ENCODE data around the gene GLG1. TPM values are rescaled to one million over a fixed set of nuclear protein-coding genes. Genes with fewer than 3 reads are reported as not detected.
A peak's percentile ranks its signal among the peaks of the same experiment; 100 is the strongest.

The GLG1 gene
- total RNA-seq, 1 experiment from 2014 or later = 65.2 TPM

DNA sequence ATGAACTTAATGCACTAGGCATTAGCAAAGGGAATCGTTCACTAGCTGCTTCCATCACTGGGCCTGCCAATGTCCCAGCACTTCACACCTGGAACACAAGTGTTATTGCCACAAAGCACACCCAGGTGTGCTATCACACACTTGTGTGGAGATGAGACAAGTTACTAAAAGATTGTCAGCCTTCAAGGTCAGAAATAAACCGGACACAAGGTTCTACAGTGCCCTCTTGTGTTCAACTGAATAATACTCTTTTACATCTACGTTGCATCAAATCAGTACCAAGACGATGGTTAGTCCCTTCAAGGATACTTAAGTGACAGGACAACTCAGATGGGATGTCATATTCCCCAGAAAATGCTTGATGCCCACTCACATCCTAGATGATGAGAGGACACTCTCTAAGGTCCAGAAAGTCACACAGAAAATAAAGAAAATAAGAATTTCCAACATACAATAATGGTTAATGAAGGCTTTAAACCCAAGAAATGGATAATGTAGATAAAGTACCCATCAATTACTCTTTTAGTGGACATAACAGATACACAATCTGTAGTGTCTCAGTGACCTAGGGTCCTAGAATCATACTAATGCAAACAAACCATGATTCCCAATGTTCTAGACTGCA lies 16.4 kb upstream of the GLG1 start:
- no peaks in the 10 kb centered on the region for H3K9me3 ChIP-seq (ENCODE audit: low read length)
- no peak overlapping the region for H2AFZ ChIP-seq (ENCODE audit: low read length)
- H3K9me2 ChIP-seq (replicated peaks; ENCODE audit: insufficient read depth, low read length) = no peaks in the 10 kb centered on the region
- H3K36me3 ChIP-seq (ENCODE audit: insufficient read depth, low read length) = peaks cover 49% of the 10 kb centered on the region
- no peaks in the 10 kb centered on the region for H3K27me3 ChIP-seq (ENCODE audit: low read length)
- H3K27ac ChIP-seq (ENCODE audit: low read length) = no peak overlapping the region
- no peak overlapping the region for H3K4me2 ChIP-seq (ENCODE audit: low read depth, low read length, poor library complexity, severe bottlenecking)
- H3K79me2 ChIP-seq (ENCODE audit: low read length) = peaks cover 7% of the 10 kb centered on the region
- no peak overlapping the region for H3K9ac ChIP-seq (ENCODE audit: low read length)
- DNase-seq = peak; percentile 78
- no peaks in the 10 kb centered on the region for H3K4me1 ChIP-seq (ENCODE audit: low read length)
- H3K4me3 ChIP-seq (ENCODE audit: low read length) = no peak overlapping the region
- no peaks in the 10 kb centered on the region for H4K20me1 ChIP-seq (ENCODE audit: insufficient read depth, low read depth, low read length)

DNA sequence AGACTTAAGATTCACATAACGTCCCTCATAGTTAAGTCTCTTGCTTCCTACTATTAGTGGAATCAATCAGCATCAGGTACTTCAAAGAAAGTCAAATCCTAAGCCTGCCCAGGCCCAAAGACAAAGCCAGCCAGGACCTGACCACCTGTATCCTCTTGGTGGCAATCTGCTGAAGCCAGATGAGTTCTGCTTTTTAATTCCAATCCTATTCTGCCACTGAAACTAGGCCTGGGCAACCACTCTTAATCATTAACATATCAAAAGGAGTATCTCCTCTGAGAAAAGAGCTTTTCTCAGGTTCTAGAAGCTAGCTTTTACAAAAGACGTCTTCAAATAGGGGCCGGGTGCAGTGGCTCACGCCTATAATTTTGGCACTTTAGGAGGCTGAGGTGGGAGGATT lies 15.1 kb upstream of the GLG1 start:
- no peak overlapping the region for H3K9ac ChIP-seq (ENCODE audit: low read length)
- H3K4me1 ChIP-seq (ENCODE audit: low read length) = no peaks in the 10 kb centered on the region
- H4K20me1 ChIP-seq (ENCODE audit: insufficient read depth, low read depth, low read length) = no peaks in the 10 kb centered on the region
- DNase-seq = no peak
- no peaks in the 10 kb centered on the region for H3K9me2 ChIP-seq (replicated peaks; ENCODE audit: insufficient read depth, low read length)
- peaks cover 6% of the 10 kb centered on the region for H3K79me2 ChIP-seq (ENCODE audit: low read length)
- no peak overlapping the region for H2AFZ ChIP-seq (ENCODE audit: low read length)
- no peaks in the 10 kb centered on the region for H3K9me3 ChIP-seq (ENCODE audit: low read length)
- H3K27ac ChIP-seq (ENCODE audit: low read length) = no peak overlapping the region
- H3K27me3 ChIP-seq (ENCODE audit: low read length) = no peaks in the 10 kb centered on the region
- H3K36me3 ChIP-seq (ENCODE audit: insufficient read depth, low read length) = peaks cover 39% of the 10 kb centered on the region
- no peak overlapping the region for H3K4me2 ChIP-seq (ENCODE audit: low read depth, low read length, poor library complexity, severe bottlenecking)
- no peak overlapping the region for H3K4me3 ChIP-seq (ENCODE audit: low read length)

DNA sequence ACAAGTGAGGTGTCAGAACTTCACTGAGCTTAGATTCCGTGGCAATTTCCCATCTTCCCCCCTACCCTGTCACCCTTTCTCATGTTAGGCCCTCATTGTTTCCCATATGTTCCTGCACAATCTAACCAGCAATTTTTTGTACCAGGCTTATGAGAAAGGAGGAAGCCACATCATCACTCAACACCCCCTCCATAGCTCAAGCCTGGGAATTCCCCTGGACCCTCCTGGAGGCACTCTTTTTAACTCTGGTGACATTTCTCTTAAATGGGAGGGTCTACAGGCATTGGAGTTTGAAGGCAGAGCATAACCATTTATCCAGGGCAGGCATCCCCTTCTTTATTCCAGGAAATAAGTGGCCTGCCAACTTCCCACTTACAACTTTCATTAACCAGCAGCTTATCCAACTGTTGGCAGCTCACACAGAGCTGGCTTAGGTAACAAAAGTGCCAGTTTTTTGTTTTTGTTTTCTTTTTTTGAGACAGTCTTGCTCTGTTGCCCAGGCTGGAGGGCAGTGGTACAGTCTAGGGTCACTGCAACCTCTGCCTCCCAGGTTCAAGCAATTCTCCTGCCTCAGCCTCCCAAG lies 10.4 kb upstream of the GLG1 start:
- Histone ChIP-seq H3K9ac (ENCODE audit: low read length) (no peak overlapping the region), H3K4me2 (ENCODE audit: low read depth, low read length, poor library complexity, severe bottlenecking) (no peak overlapping the region), H3K79me2 (ENCODE audit: low read length) (no peaks in the 10 kb centered on the region; the same call in 1 of the 2 replicates), H3K36me3 (ENCODE audit: insufficient read depth, low read length) (peaks cover 12% of the 10 kb centered on the region; the same call in 1 of the 2 replicates), H3K9me3 (ENCODE audit: low read length) (no peaks in the 10 kb centered on the region), H4K20me1 (ENCODE audit: insufficient read depth, low read depth, low read length) (no peaks in the 10 kb centered on the region), H3K27me3 (ENCODE audit: low read length) (no peaks in the 10 kb centered on the region), H3K4me1 (ENCODE audit: low read length) (no peaks in the 10 kb centered on the region), H2AFZ (ENCODE audit: low read length) (no peak overlapping the region), H3K27ac (ENCODE audit: low read length) (no peak overlapping the region), H3K4me3 (ENCODE audit: low read length) (no peak overlapping the region), H3K9me2 (replicated peaks; ENCODE audit: insufficient read depth, low read length) (no peaks in the 10 kb centered on the region)
- no peak for DNase-seq

DNA sequence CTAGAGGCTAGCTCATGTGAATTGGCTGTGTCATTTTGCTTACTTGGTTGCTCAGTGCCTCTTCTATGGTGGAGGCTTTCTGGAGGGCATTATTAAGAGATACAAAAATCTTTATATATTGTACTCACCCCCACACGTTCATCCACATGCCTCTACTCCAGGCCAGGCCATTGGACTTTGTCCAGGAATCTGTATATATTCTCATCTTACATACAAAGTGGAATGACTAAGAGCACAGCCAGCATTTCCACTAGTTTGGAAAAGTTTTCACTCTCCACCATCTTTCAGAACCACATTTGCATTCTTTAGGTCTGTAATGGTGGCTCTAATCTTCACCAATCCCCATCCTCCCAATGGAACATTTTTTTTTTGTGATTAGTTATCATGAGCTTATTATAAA lies 4.8 kb upstream of the GLG1 start:
- Histone ChIP-seq H4K20me1 (ENCODE audit: insufficient read depth, low read depth, low read length) (no peaks in the 10 kb centered on the region), H3K4me1 (ENCODE audit: low read length) (peaks cover 10% of the 10 kb centered on the region), H3K36me3 (ENCODE audit: insufficient read depth, low read length) (no peaks in the 10 kb centered on the region), H3K4me2 (ENCODE audit: low read depth, low read length, poor library complexity, severe bottlenecking) (no peak overlapping the region), H3K9me2 (replicated peaks; ENCODE audit: insufficient read depth, low read length) (no peaks in the 10 kb centered on the region), H3K9ac (ENCODE audit: low read length) (no peak overlapping the region), H3K4me3 (ENCODE audit: low read length) (no peak overlapping the region), H3K27me3 (ENCODE audit: low read length) (no peaks in the 10 kb centered on the region), H3K27ac (ENCODE audit: low read length) (no peak overlapping the region), H3K79me2 (ENCODE audit: low read length) (peaks cover 2% of the 10 kb centered on the region), H3K9me3 (ENCODE audit: low read length) (no peaks in the 10 kb centered on the region), H2AFZ (ENCODE audit: low read length) (no peak overlapping the region)
- DNase-seq = no peak

DNA sequence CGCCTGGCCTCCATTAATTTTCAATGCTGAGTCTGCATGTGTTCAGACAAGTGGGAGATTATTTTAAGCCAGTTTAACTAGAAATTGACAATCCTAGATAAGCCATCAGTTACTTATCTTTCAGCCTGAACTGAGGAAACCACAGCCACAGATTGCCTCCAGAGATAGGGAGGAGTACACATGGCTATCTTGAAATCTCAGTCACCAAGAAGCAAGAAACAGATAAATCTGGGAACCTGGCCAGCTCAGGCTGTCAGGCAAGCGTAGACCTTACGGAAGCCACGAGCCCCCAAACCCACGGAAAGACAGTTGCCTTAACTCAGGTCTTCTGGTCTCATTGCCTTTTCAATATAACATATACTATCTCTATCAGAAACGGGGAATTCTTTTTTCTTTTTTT lies 2.0 kb upstream of the GLG1 start:
- Histone ChIP-seq H3K4me2 (ENCODE audit: low read depth, low read length, poor library complexity, severe bottlenecking) (no peak overlapping the region), H3K27me3 (ENCODE audit: low read length) (no peaks in the 10 kb centered on the region), H3K4me3 (ENCODE audit: low read length) (no peak overlapping the region), H3K9me2 (replicated peaks; ENCODE audit: insufficient read depth, low read length) (no peaks in the 10 kb centered on the region), H3K36me3 (ENCODE audit: insufficient read depth, low read length) (no peaks in the 10 kb centered on the region), H2AFZ (ENCODE audit: low read length) (no peak overlapping the region), H3K27ac (ENCODE audit: low read length) (no peak overlapping the region), H3K4me1 (ENCODE audit: low read length) (peaks cover 28% of the 10 kb centered on the region), H3K79me2 (ENCODE audit: low read length) (peaks cover 30% of the 10 kb centered on the region), H3K9me3 (ENCODE audit: low read length) (no peaks in the 10 kb centered on the region), H3K9ac (ENCODE audit: low read length) (no peak overlapping the region), H4K20me1 (ENCODE audit: insufficient read depth, low read depth, low read length) (peaks cover 15% of the 10 kb centered on the region)
- no peak for DNase-seq

DNA sequence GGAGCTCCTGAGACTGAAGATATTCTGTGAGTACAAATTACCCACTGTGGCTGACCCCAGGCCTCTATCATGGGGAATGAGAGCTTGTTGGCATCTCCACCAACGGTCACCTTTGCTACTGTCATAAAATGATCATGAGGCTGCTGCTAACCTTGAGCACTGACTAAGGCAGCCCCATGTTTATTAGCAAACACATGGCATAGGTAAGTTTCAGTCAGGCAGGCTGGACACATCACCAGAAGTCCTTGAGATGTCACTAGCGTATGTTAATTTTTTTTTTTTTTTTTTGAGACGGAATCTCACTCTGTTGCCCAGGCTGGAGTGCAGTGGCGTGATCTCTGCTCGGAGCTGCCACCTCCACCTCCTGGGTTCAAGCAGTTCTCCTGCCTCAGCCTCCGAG lies 1.5 kb upstream of the GLG1 start:
- Histone ChIP-seq H3K9me3 (ENCODE audit: low read length) (no peaks in the 10 kb centered on the region), H3K79me2 (ENCODE audit: low read length) (peaks cover 35% of the 10 kb centered on the region), H3K27ac (ENCODE audit: low read length) (peak overlapping the region; percentile 17), H3K9ac (ENCODE audit: low read length) (no peak overlapping the region), H3K4me3 (ENCODE audit: low read length) (no peak overlapping the region), H3K27me3 (ENCODE audit: low read length) (no peaks in the 10 kb centered on the region), H3K4me1 (ENCODE audit: low read length) (peaks cover 32% of the 10 kb centered on the region), H3K4me2 (ENCODE audit: low read depth, low read length, poor library complexity, severe bottlenecking) (peak overlapping the region; percentile 96), H3K9me2 (replicated peaks; ENCODE audit: insufficient read depth, low read length) (no peaks in the 10 kb centered on the region), H4K20me1 (ENCODE audit: insufficient read depth, low read depth, low read length) (peaks cover 15% of the 10 kb centered on the region), H3K36me3 (ENCODE audit: insufficient read depth, low read length) (no peaks in the 10 kb centered on the region), H2AFZ (ENCODE audit: low read length) (0 out of 2 replicates have a peak overlapping the region, but pooled peaks have one; percentile 64)
- no peak for DNase-seq

DNA sequence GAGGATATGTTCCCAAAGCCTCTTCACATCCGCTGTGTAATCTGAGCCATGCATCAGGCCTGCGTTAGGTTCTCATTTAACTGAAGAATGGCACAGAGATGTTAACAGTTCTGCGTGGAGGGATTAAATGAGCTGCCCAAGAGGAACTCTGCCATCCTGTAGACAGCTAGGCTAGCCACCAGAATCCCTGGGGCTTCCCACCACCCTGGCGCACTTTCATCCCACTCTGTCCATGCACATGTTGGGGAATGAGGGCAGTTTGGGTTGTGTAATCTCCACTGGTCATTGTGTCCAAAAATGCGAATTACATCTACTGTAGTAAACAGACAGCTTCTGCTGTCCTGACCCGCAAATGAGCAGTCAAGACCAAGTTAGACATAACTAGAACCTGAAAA lies 1.0 kb upstream of the GLG1 start:
- Histone ChIP-seq H3K79me2 (ENCODE audit: low read length) (peaks cover 39% of the 10 kb centered on the region), H4K20me1 (ENCODE audit: insufficient read depth, low read depth, low read length) (peaks cover 15% of the 10 kb centered on the region), H3K9me2 (replicated peaks; ENCODE audit: insufficient read depth, low read length) (no peaks in the 10 kb centered on the region), H3K27ac (ENCODE audit: low read length) (peak overlapping the region; percentile 17), H3K36me3 (ENCODE audit: insufficient read depth, low read length) (no peaks in the 10 kb centered on the region), H3K27me3 (ENCODE audit: low read length) (no peaks in the 10 kb centered on the region), H3K9me3 (ENCODE audit: low read length) (no peaks in the 10 kb centered on the region), H2AFZ (ENCODE audit: low read length) (peak overlapping the region; percentile 64), H3K9ac (ENCODE audit: low read length) (peak overlapping the region; percentile 94), H3K4me1 (ENCODE audit: low read length) (peaks cover 32% of the 10 kb centered on the region), H3K4me3 (ENCODE audit: low read length) (peak overlapping the region; percentile 94), H3K4me2 (ENCODE audit: low read depth, low read length, poor library complexity, severe bottlenecking) (peak overlapping the region; percentile 96)
- peak; percentile 66 for DNase-seq

DNA sequence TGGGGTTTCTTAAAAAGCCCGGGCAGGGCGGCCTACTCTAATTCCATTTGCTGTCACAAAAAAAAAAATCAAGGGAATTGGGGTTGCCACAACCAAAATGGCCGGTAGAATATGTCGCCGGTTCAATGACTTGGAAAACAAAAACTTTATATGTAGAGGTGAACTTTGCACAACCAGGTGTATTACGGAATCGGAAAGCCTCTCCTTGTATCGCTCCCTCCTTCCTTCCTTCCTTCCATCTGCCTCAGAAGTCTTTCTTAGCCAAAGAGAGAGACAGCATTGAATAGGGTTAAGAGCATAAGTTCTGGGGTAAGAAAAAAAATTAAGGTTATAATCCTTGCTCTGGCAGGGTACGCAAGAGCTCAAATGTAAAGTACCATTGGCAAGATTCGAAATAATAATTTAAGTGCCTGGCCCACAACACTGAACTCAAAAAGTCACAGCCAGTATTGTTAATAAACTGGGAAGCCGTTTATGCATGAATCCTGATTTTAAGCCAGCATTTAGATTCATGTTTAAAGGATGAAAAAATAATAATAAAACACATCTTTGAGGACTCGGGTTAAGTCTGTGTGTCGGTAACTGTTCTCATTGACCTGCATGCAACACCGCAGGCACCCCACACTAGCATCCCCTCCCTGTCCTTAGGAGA lies 522 bp upstream of the GLG1 start:
- Histone ChIP-seq H3K27ac (ENCODE audit: low read length) (peak overlapping the region; percentile 17), H3K27me3 (ENCODE audit: low read length) (no peaks in the 10 kb centered on the region), H4K20me1 (ENCODE audit: insufficient read depth, low read depth, low read length) (peaks cover 15% of the 10 kb centered on the region), H3K79me2 (ENCODE audit: low read length) (peaks cover 45% of the 10 kb centered on the region), H3K4me3 (ENCODE audit: low read length) (peak overlapping the region; percentile 94), H3K9me3 (ENCODE audit: low read length) (no peaks in the 10 kb centered on the region), H2AFZ (ENCODE audit: low read length) (peak overlapping the region; percentile 64), H3K4me2 (ENCODE audit: low read depth, low read length, poor library complexity, severe bottlenecking) (peak overlapping the region; percentile 96), H3K36me3 (ENCODE audit: insufficient read depth, low read length) (no peaks in the 10 kb centered on the region), H3K9ac (ENCODE audit: low read length) (peak overlapping the region; percentile 94), H3K9me2 (replicated peaks; ENCODE audit: insufficient read depth, low read length) (no peaks in the 10 kb centered on the region), H3K4me1 (ENCODE audit: low read length) (peaks cover 32% of the 10 kb centered on the region)
- no peak for DNase-seq
